Esophagus squamous epithelium (tissue), 5 donors: ENCODE measurements around the gene LRRFIP2. TPM values are rescaled to one million over a fixed set of nuclear protein-coding genes. Genes with fewer than 3 reads are reported as not detected.

Source experiments
- DNase-seq: peaks from one replicate; lab custom pipeline; 2025; lab: John Stamatoyannopoulos, UW
- H3K27ac ChIP-seq, 4 donors: fragments of 200-600 bp; sonication (generic); one replicate each; pipeline ENCODE4 v1.5.1; 2016 to 2019; ENCODE audit warnings: mild to moderate bottlenecking in 1 of 4
- H3K27me3 ChIP-seq, 4 donors: fragments of 200-600 bp; sonication (generic); 1 replicate in 3 of 4; 2 replicates in 1 of 4; pipeline versions ENCODE4 v1.5.1 to v1.6.0; 2017 to 2021; ENCODE audit warnings: antibody characterized with exemption in 1 of 4
- H3K36me3 ChIP-seq, 3 donors: fragments of 200-600 bp; sonication (generic); one replicate each; pipeline ENCODE4 v1.5.1; 2016 to 2019
- H3K4me1 ChIP-seq, 3 donors: fragments of 200-600 bp; sonication (generic); one replicate each; pipeline ENCODE4 v1.5.1; 2017 to 2019
- H3K4me3 ChIP-seq, 4 donors: fragments of 200-600 bp; sonication (generic); 1 replicate in 3 of 4; 2 replicates in 1 of 4; pipeline ENCODE4 v1.5.1; 2016 to 2019; ENCODE audit warnings: mild to moderate bottlenecking in 2 of 4, moderate library complexity in 1 of 4
- H3K9me3 ChIP-seq, 3 donors: fragments of 200-600 bp; sonication (generic); one replicate each; pipeline ENCODE4 v1.5.1; 2016 to 2019
- POLR2A ChIP-seq, 4 donors: fragments of 450-650 bp; IDR thresholded peaks; one replicate each; pipeline ENCODE4 v1.6.1; 2017; ENCODE audit warnings: antibody characterized with exemption in 4 of 4, mild to moderate bottlenecking in 4 of 4, moderate library complexity in 3 of 4
- WGBS, 2 donors: methylation state at CpG; one replicate each; pipeline ENCODE4 v1.1.5; 2018; 5-methylcytosine and 5-hydroxymethylcytosine counted together
- intact Hi-C: fragments of 100-400 bp; cut with DNase I; formaldehyde crosslinking; loops from one replicate; pipeline ENCODE4 v1.15.0; 2022
- total RNA-seq, 4 donors: library from RNA; depleted of rRNA; stranded (reverse); fragments of >200 nt; gene quantifications; one replicate each; pipeline ENCODE4 v1.1.0, GENCODE V29; 2016
- TF ChIP-seq, protein P1 (sequence below), 6 experiments: fragments of 450-650 bp in 4 of 6; fragments of 200-600 bp in 2 of 6; sonication (generic) in 2 of 6; IDR thresholded peaks; one replicate each; pipeline ENCODE4 v1.5.1; 2016 to 2019; ENCODE audit warnings: antibody characterized with exemption in 6 of 6, mild to moderate bottlenecking in 4 of 6, moderate library complexity in 4 of 6
- donor health status: DM: yes; HTN: yes; CAD: no.

The LRRFIP2 gene
- total RNA-seq, 4 donors from 2014 or later, result 50.0 to 99.7 (median 87.8) TPM

DNA sequence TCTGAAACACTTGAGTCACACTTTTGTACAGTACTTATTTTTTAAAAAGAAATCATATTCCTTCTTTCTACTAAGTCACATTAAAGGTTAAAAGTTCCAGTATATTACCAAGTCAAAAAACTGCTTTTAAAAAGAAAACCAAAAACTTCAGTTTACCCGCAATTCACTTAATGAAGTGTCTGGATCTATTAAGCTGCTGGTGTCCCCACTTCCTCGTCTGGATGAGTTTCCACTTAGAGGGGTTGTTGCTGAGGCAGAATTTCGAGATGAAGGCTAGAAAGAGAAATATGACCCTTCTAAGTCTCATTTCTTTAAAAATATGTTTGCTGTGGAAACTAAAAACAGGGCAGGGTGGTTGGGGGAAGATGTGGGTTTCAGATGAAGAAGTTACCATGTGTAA lies 79.7 kb downstream of the LRRFIP2 start:
- H3K36me3 ChIP-seq, result peaks cover 0 to 68% (median 0%) of the 10 kb centered on the region in 3 donors
- no peak for DNase-seq

DNA sequence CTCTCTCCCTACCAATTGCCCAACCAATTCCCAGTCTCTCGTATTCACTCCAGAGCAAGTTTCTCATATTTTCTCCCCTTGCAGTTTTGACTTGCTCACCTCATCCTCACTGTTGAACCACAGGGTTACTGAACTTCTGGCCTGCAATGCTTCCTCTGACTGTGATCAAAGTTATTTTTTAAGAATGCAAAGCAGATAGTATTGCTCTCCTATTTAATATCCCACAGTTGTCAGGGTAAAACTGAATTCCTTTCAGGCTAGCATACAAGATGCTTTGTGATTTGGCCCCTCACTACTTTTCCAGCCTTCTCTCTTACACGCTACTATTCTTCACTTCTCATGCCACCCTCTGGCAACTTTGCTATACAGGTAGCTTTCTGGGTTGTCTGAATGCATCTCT lies 80.9 kb downstream of the LRRFIP2 start:
- intact Hi-C loops, result no loop called here
- H3K4me3 ChIP-seq, result no peak overlapping the region
- no peaks in the 10 kb centered on the region for H3K4me1 ChIP-seq
- TF ChIP-seq, protein P1, sequence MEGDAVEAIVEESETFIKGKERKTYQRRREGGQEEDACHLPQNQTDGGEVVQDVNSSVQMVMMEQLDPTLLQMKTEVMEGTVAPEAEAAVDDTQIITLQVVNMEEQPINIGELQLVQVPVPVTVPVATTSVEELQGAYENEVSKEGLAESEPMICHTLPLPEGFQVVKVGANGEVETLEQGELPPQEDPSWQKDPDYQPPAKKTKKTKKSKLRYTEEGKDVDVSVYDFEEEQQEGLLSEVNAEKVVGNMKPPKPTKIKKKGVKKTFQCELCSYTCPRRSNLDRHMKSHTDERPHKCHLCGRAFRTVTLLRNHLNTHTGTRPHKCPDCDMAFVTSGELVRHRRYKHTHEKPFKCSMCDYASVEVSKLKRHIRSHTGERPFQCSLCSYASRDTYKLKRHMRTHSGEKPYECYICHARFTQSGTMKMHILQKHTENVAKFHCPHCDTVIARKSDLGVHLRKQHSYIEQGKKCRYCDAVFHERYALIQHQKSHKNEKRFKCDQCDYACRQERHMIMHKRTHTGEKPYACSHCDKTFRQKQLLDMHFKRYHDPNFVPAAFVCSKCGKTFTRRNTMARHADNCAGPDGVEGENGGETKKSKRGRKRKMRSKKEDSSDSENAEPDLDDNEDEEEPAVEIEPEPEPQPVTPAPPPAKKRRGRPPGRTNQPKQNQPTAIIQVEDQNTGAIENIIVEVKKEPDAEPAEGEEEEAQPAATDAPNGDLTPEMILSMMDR (IDR thresholded peaks at IDR 0.05), result no peak
- TF ChIP-seq POLR2A (IDR thresholded peaks at IDR 0.05), result no peak
- 96 to 98% methylated on average over 2 of the region's 2 CpGs for WGBS, 2 donors
- H3K27me3 ChIP-seq, result no peaks in the 10 kb centered on the region
- H3K36me3 ChIP-seq, result peaks cover 0 to 78% (median 0%) of the 10 kb centered on the region in 3 donors
- no peak for DNase-seq
- H3K9me3 ChIP-seq, result no peaks in the 10 kb centered on the region
- H3K27ac ChIP-seq, result no peak overlapping the region

More for the DNA sequence above, 79.7 kb downstream of the LRRFIP2 start:
- no peaks in the 10 kb centered on the region for H3K27me3 ChIP-seq
- TF ChIP-seq POLR2A (IDR thresholded peaks at IDR 0.05), result no peak
- TF ChIP-seq, protein P1 (IDR thresholded peaks at IDR 0.05), result no peak
- H3K4me1 ChIP-seq, result no peaks in the 10 kb centered on the region
- H3K27ac ChIP-seq, result no peak overlapping the region
- H3K4me3 ChIP-seq, result no peak overlapping the region
- H3K9me3 ChIP-seq, result no peaks in the 10 kb centered on the region
- 72 to 77% methylated on average over 3 of the region's 3 CpGs for whole genome bisulfite sequencing, 2 donors
- intact Hi-C loops, result no loop called here

DNA sequence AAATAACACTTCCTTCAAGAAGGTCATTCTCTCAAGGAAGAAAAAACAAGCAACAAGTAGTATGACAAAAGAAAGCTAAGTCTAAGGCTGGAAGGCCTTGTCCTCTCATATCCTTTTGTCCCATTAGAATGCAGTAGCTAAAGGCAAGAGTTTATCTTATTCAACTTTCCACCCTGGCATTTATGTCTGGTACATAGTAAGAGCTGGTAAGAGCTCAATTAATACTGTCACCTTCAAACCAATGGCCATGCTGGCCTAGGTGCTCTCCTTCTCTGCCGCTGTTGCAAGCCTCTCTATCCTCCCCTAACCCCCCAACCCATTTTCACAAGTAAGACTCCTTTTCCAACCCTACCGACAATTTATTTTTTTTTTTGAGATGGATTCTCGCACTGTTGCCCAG lies 81.9 kb downstream of the LRRFIP2 start:
- TF ChIP-seq POLR2A (IDR thresholded peaks at IDR 0.05), result no peak
- TF ChIP-seq, protein P1 (IDR thresholded peaks at IDR 0.05), result no peak
- DNase-seq, result no peak
- WGBS, 2 donors, result 96 to 98% methylated on average over 3 of the region's 3 CpGs
- Histone ChIP-seq H3K4me1 (peaks cover 0 to 2% (median 0%) of the 10 kb centered on the region in 3 donors), H3K9me3 (no peaks in the 10 kb centered on the region), H3K27ac (no peak overlapping the region), H3K27me3 (no peaks in the 10 kb centered on the region), H3K4me3 (no peak overlapping the region), H3K36me3 (peaks cover 0 to 88% (median 0%) of the 10 kb centered on the region in 3 donors)
- intact Hi-C loops, result no loop called here

DNA sequence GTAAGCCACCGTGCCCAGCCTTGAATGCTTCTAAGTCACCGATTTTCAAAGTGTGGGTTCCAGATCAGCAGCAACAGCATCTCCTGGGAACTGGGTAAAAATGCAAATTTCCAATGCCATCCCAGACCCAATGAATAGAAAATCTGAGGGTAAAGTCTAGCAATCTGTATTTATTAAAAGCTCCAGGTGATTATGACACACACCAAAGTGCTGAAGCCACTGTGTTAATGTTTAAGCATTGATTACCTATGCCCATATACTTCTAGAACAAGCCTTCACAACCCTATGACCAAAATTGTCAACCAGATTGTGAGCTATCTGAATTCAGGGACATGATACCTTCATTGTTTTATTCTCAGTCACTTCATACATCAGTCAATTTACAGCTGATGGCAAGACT lies 86.5 kb downstream of the LRRFIP2 start:
- Histone ChIP-seq H3K27ac (no peak overlapping the region), H3K4me3 (no peak overlapping the region), H3K9me3 (no peaks in the 10 kb centered on the region), H3K27me3 (no peaks in the 10 kb centered on the region), H3K36me3 (peaks cover 0 to 86% (median 0%) of the 10 kb centered on the region in 3 donors), H3K4me1 (peaks cover 0 to 11% (median 0%) of the 10 kb centered on the region in 3 donors)
- WGBS, 2 donors, result 100% methylated on average over 1 of the region's 2 CpGs
- no peak for DNase-seq
- intact Hi-C loops, result no loop called here
- TF ChIP-seq, protein P1 (IDR thresholded peaks at IDR 0.05), result no peak
- no peak for TF ChIP-seq POLR2A (IDR thresholded peaks at IDR 0.05)

DNA sequence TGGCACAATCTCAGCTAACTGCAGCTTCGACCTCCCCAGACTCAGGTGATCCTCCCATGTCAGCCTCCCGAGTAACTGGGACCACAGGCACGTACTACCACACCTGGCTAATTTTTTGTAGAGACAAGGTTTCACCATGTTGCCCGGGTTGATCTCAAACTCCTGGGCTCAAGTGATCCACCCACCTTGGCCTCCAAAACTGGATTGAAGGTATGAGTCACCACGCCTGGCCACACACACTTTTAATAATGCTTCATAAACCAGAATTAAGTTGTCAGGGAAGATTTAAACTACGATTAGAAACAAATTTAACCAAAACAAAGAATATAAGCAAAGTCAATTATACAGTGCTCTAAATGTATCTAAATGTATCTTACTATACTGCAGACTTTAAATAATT lies 87.5 kb downstream of the LRRFIP2 start:
- no peak for DNase-seq
- Histone ChIP-seq H3K4me1 (peaks cover 0 to 11% (median 0%) of the 10 kb centered on the region in 3 donors), H3K9me3 (no peaks in the 10 kb centered on the region), H3K27me3 (no peaks in the 10 kb centered on the region), H3K36me3 (peaks cover 0 to 86% (median 0%) of the 10 kb centered on the region in 3 donors), H3K4me3 (no peak overlapping the region), H3K27ac (no peak overlapping the region)
- no peak for TF ChIP-seq POLR2A (IDR thresholded peaks at IDR 0.05)
- TF ChIP-seq, protein P1 (IDR thresholded peaks at IDR 0.05), result no peak
- intact Hi-C loops, result no loop called here
- 60 to 71% methylated on average over 4 to 6 of the region's 6 CpGs for WGBS, 2 donors
